DOHH2 (cell line): ENCODE measurements around the gene TEKTIP1.

Experiments used
- EZH2phosphoT487 ChIP-seq: fragments of 200-600 bp; sonication (generic); IDR thresholded peaks from 2 replicates; pipeline ENCODE4 v1.6.1; 2017; ENCODE audit warnings: borderline replicate concordance, mild to moderate bottlenecking, antibody characterized with exemption, low read length, moderate library complexity, mixed read lengths
- TF ChIP-seq, protein P1 (sequence below): fragments of 200-600 bp; sonication (generic); IDR thresholded peaks from one replicate; pipeline ENCODE4 v1.5.1; 2014; ENCODE audit warnings: antibody characterized with exemption, mild to moderate bottlenecking, low read depth, low read length; ENCODE audit not compliant: poor library complexity, severe bottlenecking

DNA sequence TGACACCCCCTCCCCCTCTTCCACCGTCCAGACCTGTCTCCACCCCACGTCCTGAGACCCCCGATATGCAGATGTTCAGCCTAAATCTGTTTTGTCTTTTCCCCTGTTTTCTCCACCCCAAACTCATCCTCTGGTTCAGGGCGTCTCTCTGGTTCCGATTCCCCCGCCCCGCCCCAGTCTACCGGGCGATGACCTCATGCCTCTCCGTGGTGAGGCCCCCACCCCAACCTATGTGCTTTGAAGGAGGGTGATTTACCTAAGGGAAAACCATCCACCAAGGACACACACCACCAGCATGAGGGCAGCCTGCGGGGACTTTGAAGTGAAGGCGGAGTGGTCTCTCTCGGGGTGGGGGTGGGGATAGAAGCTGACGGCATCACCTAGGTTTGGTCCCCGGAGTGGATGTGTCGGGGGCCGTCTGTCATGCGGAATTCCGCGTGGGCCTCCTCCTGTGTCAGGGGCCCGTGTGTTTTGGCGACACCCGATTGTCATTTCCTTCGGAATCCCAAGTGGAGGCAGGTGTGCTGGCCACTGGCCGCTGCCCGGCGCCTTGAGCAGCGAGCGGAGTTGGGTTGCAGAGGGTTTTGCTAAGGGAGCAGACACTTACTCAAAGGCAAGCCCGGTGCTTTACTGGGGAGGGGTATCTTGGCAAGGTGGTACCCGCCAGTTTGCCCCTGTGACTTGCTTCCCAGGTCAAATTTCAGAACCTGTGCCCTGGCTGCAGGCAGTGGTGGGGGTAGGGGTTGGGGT lies 31.4 kb upstream of the TEKTIP1 start:
- TF ChIP-seq, protein P1, sequence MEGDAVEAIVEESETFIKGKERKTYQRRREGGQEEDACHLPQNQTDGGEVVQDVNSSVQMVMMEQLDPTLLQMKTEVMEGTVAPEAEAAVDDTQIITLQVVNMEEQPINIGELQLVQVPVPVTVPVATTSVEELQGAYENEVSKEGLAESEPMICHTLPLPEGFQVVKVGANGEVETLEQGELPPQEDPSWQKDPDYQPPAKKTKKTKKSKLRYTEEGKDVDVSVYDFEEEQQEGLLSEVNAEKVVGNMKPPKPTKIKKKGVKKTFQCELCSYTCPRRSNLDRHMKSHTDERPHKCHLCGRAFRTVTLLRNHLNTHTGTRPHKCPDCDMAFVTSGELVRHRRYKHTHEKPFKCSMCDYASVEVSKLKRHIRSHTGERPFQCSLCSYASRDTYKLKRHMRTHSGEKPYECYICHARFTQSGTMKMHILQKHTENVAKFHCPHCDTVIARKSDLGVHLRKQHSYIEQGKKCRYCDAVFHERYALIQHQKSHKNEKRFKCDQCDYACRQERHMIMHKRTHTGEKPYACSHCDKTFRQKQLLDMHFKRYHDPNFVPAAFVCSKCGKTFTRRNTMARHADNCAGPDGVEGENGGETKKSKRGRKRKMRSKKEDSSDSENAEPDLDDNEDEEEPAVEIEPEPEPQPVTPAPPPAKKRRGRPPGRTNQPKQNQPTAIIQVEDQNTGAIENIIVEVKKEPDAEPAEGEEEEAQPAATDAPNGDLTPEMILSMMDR = no peak
- no peak for TF ChIP-seq EZH2phosphoT487
